Transverse colon (tissue), 4 donors: ENCODE data around the gene HK2. TPM values are rescaled to one million over a fixed set of nuclear protein-coding genes. Genes with fewer than 3 reads are reported as not detected.
"Not testable (repeated sequence)": the region's sequence is repeated elsewhere in the genome, so short reads cannot be mapped to it uniquely, and the experiment has no call there.

Experiments used
- DNase-seq: peaks from one replicate; pipeline ENCODE4 v3.0.0-alpha.2; 2019
- H3K27ac ChIP-seq, 4 donors: fragments of 200-600 bp; sonication (generic); 2 replicates each; pipeline ENCODE4 v1.5.1; 2016 to 2018; ENCODE audit warnings: inconsistent platforms in 4 of 4
- H3K27me3 ChIP-seq: fragments of 200-600 bp; sonication (generic); 2 replicates; pipeline ENCODE4 v1.5.1; 2017; ENCODE audit warnings: inconsistent platforms
- H3K36me3 ChIP-seq, 4 donors: fragments of 200-600 bp; sonication (generic); 2 replicates each; pipeline ENCODE4 v1.5.1; 2017 to 2019; ENCODE audit warnings: inconsistent platforms in 4 of 4
- H3K4me1 ChIP-seq, 4 donors: fragments of 200-600 bp; sonication (generic); 2 replicates each; pipeline ENCODE4 v1.5.1; 2017 to 2020; ENCODE audit warnings: inconsistent platforms in 4 of 4
- H3K4me3 ChIP-seq, 4 donors: fragments of 200-600 bp; sonication (generic); 1 replicate in 1 of 4; 2 replicates in 3 of 4; pipeline versions ENCODE4 v1.5.1 to v1.6.1; 2017 to 2019; ENCODE audit warnings: inconsistent platforms in 4 of 4
- H3K9me3 ChIP-seq, 2 donors: fragments of 200-600 bp; sonication (generic); 2 replicates each; pipeline ENCODE4 v1.5.1; 2017 to 2019; ENCODE audit warnings: inconsistent platforms in 2 of 2
- CTCF ChIP-seq, 5 experiments: fragments of 200-600 bp in 3 of 5; fragments of 450-650 bp in 2 of 5; sonication (generic) in 3 of 5; IDR thresholded peaks; 1 replicate in 2 of 5; 2 replicates in 3 of 5; pipeline ENCODE4 v1.5.1; 2016 to 2017; ENCODE audit warnings: antibody characterized with exemption in 5 of 5, inconsistent platforms in 3 of 5, mild to moderate bottlenecking in 2 of 5, moderate library complexity in 1 of 5
- EP300 ChIP-seq: sonication (generic); formaldehyde crosslinking; IDR thresholded peaks from one replicate; pipeline ENCODE4 v1.6.1; 2017; ENCODE audit warnings: antibody characterized with exemption, low read depth
- POLR2A ChIP-seq: fragments of 450-650 bp; IDR thresholded peaks from one replicate; pipeline ENCODE4 v1.6.1; 2016; ENCODE audit warnings: antibody characterized with exemption, mild to moderate bottlenecking, moderate library complexity
- POLR2AphosphoS5 ChIP-seq, 3 donors: sonication (generic); formaldehyde crosslinking; IDR thresholded peaks; one replicate each; pipeline ENCODE4 v1.6.1; 2016; ENCODE audit warnings: antibody characterized with exemption in 3 of 3
- WGBS, 2 donors: methylation state at CpG; one replicate each; pipeline ENCODE4 v1.1.5; 2018; ENCODE audit warnings: low coverage in 1 of 2; 5-methylcytosine and 5-hydroxymethylcytosine counted together
- in situ Hi-C, 4 donors: fragments of 200-750 bp; cut with MboI; loops; one replicate each; pipeline versions ENCODE4 v1.15.0 to v1.15.1; 2017; ENCODE audit warnings: low sequenced_read_pairs in 3 of 4, low pct_ligation_motif_present in 1 of 4, low pct_unique_long_range_greater_than_20kb in 1 of 4
- intact Hi-C: fragments of 100-400 bp; cut with DNase I; formaldehyde crosslinking; loops from one replicate; pipeline ENCODE4 v1.15.1; 2023; ENCODE audit warnings: low total_unique reads
- total RNA-seq, 4 donors: library from RNA; depleted of rRNA; stranded (reverse); fragments of >200 nt; gene quantifications; one replicate each; pipeline ENCODE4 v1.1.0, GENCODE V29; 2016

The HK2 gene
- total RNA-seq, 4 donors from 2014 or later, result 104 to 175 (median 131) TPM

- H3K4me1 ChIP-seq, result no peaks in the 10 kb centered on the region
- H3K27ac ChIP-seq, result no peak overlapping the region
- in situ Hi-C loops, result loop anchor here (25.0 kb wide), 2 partner anchors 510 to 710 kb away; no protein-coding TSS in a partner anchor
- no peaks in the 10 kb centered on the region for H3K36me3 ChIP-seq
- H3K27me3 ChIP-seq, result no peaks in the 10 kb centered on the region
- intact Hi-C loops, result no loop called here
- WGBS, 2 donors, result 36 to 45% methylated on average over 3 of the region's 3 CpGs
- no peak overlapping the region for H3K4me3 ChIP-seq
- no peak for TF ChIP-seq CTCF (IDR thresholded peaks at IDR 0.05)
- no peak for TF ChIP-seq POLR2A
- TF ChIP-seq POLR2AphosphoS5 (IDR thresholded peaks at IDR 0.05), result no peak
- TF ChIP-seq EP300, result no peak
- no peak for DNase-seq
- no peaks in the 10 kb centered on the region for H3K9me3 ChIP-seq
These were observed 68.4 kb downstream of the HK2 start for GRCh38 chr2:74902281-74902860.

DNA sequence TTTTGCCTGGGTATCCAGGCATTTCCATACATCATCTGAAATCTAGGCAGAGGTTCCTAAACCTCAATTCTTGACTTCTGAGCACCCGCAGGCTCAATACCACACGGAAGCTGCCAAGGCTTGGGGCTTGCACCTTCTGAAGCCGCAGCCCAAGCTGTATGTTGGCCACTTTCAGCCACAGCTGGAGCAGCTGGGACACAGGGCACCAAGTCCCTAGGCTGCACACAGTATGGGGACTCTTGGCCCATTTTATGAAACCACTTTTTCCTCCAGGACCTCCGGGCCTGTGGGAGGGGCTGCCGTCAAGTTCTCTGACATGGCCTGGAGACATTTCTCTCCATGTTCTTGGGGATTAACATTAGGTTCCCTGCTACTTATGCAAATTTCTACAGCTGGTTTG lies 72.5 kb downstream of the HK2 start:
- H3K4me3 ChIP-seq, result no peak overlapping the region
- no peaks in the 10 kb centered on the region for H3K9me3 ChIP-seq
- WGBS, 2 donors, result 94% methylated on average over 5 of the region's 5 CpGs; no CpG with 5 or more reads in 1 of the 2 donors
- intact Hi-C loops, result no loop called here
- TF ChIP-seq POLR2AphosphoS5 (IDR thresholded peaks at IDR 0.05) (no peak), CTCF (IDR thresholded peaks at IDR 0.05) (no peak), POLR2A (no peak), EP300 (no peak)
- no peaks in the 10 kb centered on the region for H3K36me3 ChIP-seq
- no peaks in the 10 kb centered on the region for H3K4me1 ChIP-seq
- in situ Hi-C loops, result loop anchor here (25.0 kb wide), 2 partner anchors 506 to 706 kb away; no protein-coding TSS in a partner anchor
- no peak for DNase-seq
- H3K27me3 ChIP-seq, result peaks cover 7% of the 10 kb centered on the region
- H3K27ac ChIP-seq, result no peak overlapping the region

GRCh38 chr2:74907560-74907959 lies 73.6 kb downstream of the HK2 start:
- peaks cover 19% of the 10 kb centered on the region for H3K27me3 ChIP-seq
- DNase-seq, intact Hi-C loops, H3K9me3 ChIP-seq, H3K4me3 ChIP-seq, H3K27ac ChIP-seq, H3K36me3 ChIP-seq, H3K4me1 ChIP-seq: not testable (repeated sequence)
- 70 to 74% methylated on average over 3 to 5 of the region's 5 CpGs for WGBS, 2 donors
- in situ Hi-C loops, result loop anchor here (25.0 kb wide), 2 partner anchors 505 to 705 kb away; no protein-coding TSS in a partner anchor

DNA sequence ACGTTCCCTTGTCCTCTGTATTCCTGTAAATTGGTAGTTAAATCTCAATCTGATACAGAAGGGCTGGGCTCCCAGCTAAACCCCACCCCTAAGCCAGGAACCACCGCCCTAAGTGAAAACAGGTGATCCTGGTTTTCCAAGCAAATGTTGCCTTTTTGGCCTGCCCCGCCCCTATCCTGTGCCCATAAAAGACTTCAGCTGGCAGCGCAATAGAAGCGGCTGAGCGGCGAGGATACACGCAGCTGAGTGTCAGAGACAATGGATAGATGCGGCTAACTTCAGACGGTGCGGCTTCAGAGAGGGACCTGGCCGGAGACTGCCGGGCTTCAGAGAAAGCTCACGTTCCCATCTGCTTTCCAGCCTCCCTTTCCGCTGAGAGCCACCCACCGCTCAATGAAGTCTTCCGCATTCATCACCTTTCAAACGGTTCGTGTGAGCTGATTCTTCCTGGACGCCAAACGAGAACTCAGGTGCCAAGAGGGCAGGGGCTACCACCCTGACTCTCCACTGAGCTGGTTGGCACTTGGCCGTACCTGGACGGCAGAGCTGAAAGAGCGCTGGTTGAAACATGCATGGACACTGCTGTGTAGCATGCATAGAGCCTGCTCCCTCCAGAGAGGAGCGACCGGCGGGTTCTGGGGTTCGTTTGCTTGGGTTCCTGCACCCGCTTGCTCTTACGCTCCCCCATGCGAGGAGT lies 75.0 kb downstream of the HK2 start:
- Histone ChIP-seq H3K4me1 (no peaks in the 10 kb centered on the region), H3K4me3 (peak overlapping the region in 1 of 4 donors; percentile 0), H3K27me3 (peaks cover 21% of the 10 kb centered on the region), H3K27ac (no peak overlapping the region), H3K9me3 (no peaks in the 10 kb centered on the region), H3K36me3 (no peaks in the 10 kb centered on the region)
- 27 to 30% methylated on average over 4 to 31 of the region's 31 CpGs for WGBS, 2 donors
- no peak for TF ChIP-seq EP300
- TF ChIP-seq POLR2A, result no peak
- no peak for TF ChIP-seq POLR2AphosphoS5 (IDR thresholded peaks at IDR 0.05)
- TF ChIP-seq CTCF (IDR thresholded peaks at IDR 0.05), result no peak
- intact Hi-C loops, result no loop called here
- peak; percentile 70 for DNase-seq
- in situ Hi-C loops, result loop anchor here (25.0 kb wide), 2 partner anchors 503 to 703 kb away; no protein-coding TSS in a partner anchor
